CD4-positive, alpha-beta T cell treated with Interferon gamma for 1 hour (primary cell): ENCODE results near the gene FYN.

Experiments
- DNase-seq: peaks from one replicate; pipeline ENCODE4 v3.0.0-alpha.2; 2020

Gene FYN

GRCh38 chr6:111743862-111744692 lies 129.2 kb downstream of the FYN start:
- DNase-seq: no peak

GRCh38 chr6:111743360-111743759 lies 129.9 kb downstream of the FYN start:
- no peak for DNase-seq

- no peak for DNase-seq
These were observed 131.9 kb downstream of the FYN start for GRCh38 chr6:111741177-111741952.

DNA sequence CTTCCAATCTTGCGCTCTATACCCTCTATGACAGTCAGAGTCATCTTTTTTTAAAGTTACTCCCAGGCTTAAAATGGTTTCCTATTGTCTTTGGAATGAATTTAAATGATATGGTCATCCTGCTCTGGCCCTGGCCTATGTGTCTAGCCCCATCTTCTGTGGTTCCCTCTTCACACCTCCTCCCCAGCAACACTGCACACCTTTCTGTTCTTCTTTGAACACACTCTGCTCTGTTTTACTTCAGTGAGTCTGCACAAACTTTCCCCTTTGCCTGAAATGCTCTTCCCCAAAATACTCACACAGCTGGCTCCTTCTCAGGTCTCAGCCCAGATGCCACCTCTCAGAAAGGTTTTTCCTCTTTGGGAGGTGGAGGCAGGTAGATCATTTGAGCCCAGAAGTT lies 132.7 kb downstream of the FYN start:
- no peak for DNase-seq

DNA sequence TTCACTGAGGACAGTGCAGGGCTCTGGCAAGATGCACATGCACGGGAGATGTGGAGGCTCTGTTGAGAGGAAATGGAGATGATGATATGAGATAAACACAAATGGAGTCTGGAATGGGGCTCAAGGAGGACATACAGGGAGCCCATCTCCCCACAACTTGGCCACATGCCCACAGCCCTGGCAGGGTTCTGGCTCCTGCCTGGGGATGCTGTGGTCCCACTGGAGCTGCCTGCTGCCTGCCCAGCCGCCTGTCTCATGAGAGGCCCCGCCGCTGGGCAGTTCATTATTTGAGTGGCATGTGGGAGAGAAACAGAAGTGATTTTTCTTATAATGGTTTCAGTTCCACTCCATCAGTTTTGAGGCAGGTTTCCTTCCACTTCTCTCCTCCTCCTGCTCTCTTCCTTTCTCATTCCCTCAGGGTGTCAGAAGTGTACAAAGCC lies 134.0 kb downstream of the FYN start:
- no peak for DNase-seq

DNA sequence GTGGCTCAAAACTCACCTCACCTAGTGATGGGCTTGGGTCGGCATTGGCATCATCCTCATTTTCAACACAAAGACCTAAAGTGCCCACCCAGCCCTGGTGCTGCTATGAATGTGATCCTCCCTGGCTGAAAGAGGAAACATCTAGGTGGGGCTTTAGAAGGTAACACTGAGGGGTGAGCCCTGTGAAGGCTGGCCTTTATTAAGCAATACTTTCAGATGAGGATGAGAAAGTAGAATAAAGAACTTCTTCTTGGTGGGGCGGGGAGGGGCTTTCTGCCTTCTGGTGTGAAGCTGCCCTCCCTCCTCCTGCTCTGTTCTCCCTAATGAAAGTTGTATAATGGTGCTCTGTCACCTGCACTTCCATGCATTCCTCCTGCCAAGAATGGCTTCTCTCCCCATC lies 134.6 kb downstream of the FYN start:
- no peak for DNase-seq

DNA sequence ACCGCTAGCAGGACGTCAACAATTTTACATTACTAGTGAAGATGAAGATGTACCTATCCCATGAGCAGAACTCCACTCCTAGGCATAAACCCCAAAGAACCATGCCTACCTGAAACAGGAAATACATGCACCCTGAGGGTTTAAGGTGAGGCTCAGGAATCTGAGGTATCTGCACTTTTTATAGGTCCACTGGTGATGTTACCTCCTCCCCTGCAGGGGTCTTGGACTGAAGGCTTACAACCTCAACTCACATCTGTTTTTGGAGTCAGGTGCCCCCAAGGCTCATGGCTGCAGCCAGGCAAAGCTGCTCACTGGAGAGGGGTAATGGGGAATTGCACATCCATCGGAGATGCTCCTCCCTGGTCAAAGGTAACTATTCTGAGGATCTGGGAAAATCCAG lies 135.1 kb downstream of the FYN start:
- no peak for DNase-seq

DNA sequence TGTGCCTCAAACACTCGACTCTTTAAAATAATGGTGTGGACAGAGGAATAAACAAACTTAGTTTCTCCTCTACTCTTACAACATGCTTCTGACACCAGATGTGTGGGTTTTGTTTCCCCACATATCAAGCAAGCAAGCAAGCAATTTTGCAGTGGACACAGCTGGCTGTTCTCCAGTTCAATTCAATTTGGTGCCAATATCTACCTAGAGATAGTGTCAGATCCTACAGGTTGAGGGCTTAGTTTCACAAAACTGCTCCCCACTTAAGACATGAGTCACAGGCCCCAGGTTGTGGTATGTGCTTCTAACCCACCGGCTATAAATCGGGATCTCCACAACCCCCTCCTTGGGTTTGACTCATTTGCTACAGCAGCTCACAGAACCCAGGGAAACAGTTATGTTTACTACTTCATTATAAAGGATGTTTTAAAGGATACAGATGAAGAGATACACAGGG lies 136.2 kb downstream of the FYN start:
- no peak for DNase-seq

GRCh38 chr6:111736005-111736608 lies 137.1 kb downstream of the FYN start:
- no peak for DNase-seq

DNA sequence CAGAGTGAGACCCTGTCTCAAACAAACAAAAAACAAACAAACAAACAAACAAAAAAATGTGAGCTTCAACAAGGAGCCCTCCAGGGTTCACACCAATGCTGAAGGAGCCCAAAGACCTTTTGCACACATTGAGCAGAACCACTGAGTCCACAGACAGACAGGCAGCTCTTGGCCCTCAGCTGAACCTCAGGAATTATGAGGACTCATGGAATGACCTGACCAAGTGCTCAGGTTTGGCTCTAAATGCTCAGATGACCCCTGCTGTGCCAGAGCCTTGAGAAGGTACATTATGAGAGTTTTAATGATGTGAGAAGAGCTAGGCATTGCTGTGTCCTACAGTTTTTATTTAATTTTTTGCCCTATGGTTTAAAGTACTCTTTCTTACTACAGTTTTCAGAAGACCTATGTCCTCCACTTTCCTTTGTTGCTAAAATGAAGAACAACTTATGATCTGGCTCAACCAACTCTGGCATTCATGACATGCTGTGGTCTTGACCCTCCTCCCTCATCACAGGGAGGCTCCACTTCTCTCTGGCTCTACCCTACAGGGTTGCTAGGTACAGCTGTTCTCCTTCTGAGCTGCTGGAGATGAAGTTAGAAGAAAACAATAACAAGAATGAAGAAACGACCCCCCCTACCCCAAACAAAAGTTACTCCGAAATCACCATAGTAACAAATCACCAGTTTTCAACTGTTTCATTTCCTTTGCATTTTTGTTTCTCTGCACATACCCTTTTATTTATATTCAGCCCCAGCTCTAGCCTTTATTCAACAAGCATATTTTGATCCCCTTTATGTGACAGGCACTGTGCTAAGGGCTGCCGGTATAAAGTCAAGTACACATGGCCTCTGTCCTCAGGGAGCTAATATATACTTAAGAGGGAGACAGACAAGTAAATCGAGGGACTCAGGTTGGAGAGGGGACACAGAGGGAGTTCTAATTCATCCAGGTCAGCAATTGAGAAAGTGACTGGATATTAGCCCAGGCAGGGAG lies 138.9 kb downstream of the FYN start:
- DNase-seq: peak; percentile 25

- DNase-seq: no peak
These were observed 140.9 kb downstream of the FYN start for GRCh38 chr6:111732390-111732789.

GRCh38 chr6:111731456-111732195 lies 141.6 kb downstream of the FYN start:
- DNase-seq: no peak

- no peak for DNase-seq
These were observed 142.4 kb downstream of the FYN start for GRCh38 chr6:111730864-111731263.

DNA sequence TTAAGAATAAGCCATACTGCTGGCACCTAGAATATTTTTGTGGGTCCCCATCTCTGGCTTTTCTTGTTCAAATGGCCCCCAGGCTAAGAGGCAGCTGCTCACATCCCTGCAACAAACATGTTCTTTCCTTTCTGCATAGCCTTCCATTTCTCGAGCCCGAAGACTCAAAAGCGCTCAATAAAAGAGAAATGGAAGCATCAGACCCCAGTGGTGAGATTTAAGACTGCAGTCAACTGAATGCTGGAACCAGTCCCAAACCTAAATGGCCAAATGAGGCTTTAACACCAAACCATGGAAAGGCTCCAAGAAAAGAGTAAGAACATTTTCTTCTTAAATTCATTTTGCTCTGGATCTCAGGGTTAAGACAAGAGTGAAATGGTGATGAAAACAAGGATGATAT lies 145.4 kb downstream of the FYN start:
- DNase-seq: no peak

DNA sequence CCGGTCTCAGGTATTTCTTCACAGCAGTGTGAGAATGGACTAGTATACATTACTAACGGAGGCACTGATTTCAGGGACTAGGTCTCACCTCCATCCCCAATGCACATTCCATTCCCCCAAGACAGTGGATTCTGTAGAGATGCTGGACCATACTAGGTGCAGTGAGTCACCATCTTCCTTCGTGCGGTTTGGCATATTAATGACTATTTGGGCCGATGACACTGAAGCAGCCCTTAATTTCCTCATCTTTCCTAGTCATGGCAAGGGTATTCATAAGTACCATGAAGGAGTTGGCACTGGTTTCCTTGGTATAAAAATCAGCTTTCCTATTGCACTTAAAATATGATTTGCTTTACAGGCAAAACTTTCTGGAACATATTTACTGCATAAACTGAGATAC lies 146.2 kb downstream of the FYN start:
- no peak for DNase-seq

- no peak for DNase-seq
These were observed 147.7 kb downstream of the FYN start for GRCh38 chr6:111725446-111726112.

DNA sequence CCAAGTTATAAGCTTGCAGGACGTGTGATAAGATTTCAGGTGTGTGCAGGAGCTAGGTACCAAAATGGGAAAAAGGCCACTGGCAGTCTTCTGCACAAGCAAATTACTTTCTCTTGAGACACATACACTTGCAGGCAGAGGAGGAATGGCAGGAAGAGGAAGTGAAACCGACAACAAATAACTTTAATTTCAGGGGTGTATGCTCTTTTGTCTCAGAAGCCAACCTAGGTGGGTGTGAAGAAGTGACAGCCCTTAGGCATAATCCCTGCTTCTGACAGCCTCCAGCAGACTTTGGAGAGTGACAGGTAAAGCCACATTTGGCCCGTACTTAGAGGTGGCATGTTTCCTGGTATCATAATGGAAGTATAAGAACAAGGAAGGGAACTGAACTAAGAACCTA lies 148.7 kb downstream of the FYN start:
- DNase-seq: peak; percentile 27

- no peak for DNase-seq
These were observed 149.2 kb downstream of the FYN start for GRCh38 chr6:111724039-111724438.

DNA sequence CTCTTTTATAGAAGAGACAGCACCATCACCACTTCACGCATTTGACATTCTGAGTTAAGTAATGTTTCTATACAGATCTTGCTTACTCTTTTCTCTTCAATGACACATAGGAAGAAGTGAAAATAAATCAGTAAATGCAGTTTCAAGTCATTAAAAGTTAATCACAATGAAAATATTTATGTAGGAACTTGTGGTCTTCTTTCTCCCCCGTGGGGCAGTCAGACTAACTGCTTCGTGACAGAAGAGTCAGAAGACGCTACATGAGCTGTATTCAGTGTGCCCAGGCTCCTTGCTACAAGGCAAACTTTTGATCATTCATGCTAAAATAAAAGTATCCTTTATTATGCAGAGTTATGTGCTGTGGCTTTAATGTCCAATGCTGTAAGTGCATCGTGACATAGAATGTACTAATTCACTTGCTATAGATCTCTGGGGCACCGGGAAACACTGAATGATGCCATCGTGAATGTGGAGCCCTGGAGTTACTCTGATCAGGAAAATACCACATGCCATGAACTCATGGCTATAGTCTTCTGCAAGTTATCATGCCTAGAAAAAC lies 149.8 kb downstream of the FYN start:
- no peak for DNase-seq

DNA sequence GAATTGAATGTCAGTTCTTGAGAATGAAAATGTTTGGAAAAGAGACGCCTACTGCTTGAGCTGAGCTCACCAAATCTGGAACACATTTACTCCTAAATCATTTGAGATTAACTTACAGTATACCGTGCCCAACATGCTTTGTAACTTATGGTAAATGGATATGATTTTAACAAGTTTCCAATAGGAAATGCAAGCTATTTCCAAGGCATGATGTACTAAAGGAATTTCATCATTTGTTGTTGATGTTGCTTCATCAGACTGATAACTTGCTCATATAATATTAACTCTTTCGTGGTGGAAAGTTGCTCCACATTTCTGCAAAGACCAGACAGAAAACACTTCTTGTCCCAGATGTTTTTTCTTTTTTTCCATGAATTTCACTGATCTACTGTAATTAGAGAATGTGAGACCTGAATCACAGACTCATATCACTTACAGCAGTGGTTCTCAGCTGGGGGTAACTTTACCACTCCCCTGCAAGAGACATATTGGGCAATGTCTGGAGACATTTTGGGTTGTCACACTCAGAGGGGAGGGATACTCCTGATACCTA lies 151.0 kb downstream of the FYN start:
- DNase-seq: no peak
